Ecto neural progenitor cell (in vitro differentiated cells): ENCODE results near the gene ANKS3.
"Not testable (repeated sequence)": the region's sequence is repeated elsewhere in the genome, so short reads cannot be mapped to it uniquely, and the experiment has no call there.

ENCODE experiments used
- DNase-seq: peaks from one replicate; pipeline ENCODE4 v3.0.0-alpha.2; 2018; ENCODE audit warnings: low spot score

Gene ANKS3

DNA sequence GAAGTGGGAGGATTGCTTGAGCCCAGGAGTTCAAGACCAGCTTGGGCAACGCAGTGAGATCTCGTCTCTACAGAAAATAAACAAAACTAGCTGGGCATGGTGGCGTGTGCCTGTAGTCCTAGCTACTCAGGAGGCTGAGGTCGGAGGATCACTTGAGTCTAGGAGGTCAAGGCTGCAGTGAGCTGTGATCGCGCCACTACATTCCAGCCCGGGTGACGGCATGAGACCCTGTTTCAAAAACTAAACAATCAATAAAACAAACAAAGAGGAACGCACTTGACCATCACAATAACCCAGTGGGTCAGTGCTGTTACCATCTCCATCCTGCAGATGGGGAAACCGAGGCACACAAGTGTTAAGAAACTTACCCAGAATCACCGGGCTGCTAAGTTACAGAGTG, 19.2 kb upstream of the ANKS3 start:
- no peak for DNase-seq

DNA sequence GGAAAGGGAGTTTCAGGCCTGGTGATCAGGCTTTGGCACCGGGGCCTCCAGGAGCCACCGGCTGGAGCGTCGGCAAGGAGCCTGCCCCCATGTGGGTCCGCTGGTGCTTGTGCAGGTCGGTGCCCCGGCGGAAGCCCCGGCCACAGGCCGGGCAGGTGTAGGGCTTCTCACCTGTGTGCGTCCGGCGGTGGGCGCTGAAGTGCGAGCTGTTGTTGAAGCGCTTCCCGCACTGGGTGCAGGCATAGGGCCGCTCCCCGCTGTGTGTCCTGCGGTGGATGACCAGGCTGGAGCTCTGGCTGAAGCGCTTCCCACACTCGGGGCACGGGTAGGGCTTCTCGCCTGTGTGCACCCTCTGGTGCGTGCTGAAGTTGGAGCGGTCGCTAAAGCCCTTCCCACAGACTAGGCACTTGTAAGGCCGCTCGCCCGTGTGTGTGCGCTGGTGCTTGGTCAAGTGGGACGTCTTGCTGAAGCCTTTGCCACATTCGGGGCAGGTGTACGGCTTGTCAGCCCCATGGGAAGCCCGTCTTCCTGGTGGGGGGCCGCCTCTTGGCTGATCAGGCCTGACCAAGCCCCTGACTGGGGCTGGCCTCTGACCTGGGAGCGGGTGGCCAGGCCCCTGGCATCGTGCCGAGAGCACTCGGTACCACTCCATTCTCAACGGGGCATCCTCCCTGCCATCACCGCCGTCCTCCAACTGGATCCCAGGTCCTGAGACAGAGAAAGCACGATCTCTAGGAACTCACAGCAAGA, 18.5 kb upstream of the ANKS3 start:
- DNase-seq = no peak

DNA sequence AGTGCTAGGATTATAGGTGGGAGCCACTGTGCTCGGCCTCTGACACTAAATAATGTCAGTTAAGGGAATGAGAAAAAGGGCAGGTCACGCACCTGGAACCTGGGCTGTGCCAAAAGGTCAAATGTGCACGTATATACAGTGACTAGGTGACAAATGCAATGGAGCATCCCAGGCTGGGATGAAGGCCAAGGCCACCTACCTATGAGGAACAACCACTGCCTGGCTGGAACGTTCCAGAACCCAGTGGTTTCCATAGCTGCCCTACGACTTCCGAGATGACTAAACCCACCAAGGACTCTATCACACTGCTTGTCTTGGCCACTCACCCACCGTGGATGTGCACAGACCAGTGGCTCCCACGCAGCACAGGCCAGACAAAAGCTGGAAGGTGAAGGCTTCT, 16.8 kb upstream of the ANKS3 start:
- no peak for DNase-seq

DNA sequence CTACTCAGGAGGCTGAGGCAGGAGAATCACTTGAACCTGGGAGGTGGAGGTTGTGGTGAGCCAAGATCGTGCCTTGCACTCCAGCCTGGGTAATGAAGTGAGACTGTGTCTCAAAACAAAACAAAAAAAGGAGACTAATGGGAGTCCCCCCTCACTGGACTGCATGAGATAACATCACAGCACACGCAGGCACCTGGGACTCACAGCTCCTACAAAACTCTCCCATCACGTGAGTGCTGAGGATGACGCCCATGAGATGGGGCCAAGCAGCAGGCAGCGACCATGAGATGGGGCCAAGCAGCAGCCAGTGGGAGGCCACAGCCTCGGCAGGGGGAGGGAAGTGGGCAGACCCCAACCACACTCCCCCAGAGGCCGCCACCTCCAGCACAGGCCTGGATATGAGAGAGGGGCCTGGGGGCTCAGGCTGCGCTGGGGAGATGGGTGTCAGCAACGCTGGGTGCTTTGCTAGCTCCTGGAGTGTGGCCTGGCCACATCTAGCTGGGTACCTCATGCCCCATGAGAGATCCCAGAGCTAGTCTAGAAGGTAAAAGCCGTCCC, 15.7 kb upstream of the ANKS3 start:
- no peak for DNase-seq

DNA sequence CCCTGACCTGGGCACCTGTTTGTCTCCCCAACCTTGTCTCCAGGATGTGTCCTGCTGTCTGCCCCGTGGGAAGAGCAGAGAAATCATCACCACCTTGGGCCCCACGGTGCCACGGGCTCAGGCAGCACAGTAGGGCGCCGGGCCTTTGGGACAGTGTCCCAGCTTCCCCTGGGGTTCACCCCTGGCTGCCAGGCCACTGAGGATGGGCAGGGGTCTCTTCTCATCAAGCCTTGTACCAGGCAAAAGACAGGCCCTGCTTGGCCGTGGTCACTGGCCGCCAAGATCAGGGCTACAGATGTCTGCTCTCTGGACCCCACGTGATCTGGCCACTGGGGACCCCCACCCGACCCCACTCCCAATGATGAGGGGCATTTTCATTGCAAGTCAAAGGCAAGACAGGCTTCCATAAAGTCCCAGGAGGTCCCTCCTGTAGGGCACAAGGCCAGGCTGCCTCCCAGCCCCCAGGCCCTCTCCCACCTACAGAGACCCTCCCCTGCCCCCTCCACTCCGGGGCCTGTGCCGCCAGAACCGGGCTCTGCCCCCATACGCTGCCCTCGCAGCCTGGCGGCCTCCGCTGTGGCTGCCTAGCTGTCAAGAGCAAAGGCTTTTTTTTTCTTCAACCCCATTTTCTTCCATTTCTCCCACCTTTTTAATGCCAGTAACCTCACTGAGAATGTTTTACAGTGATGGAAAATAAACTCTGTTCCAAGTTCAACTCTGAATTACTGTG, 14.8 kb upstream of the ANKS3 start:
- no peak for DNase-seq

DNA sequence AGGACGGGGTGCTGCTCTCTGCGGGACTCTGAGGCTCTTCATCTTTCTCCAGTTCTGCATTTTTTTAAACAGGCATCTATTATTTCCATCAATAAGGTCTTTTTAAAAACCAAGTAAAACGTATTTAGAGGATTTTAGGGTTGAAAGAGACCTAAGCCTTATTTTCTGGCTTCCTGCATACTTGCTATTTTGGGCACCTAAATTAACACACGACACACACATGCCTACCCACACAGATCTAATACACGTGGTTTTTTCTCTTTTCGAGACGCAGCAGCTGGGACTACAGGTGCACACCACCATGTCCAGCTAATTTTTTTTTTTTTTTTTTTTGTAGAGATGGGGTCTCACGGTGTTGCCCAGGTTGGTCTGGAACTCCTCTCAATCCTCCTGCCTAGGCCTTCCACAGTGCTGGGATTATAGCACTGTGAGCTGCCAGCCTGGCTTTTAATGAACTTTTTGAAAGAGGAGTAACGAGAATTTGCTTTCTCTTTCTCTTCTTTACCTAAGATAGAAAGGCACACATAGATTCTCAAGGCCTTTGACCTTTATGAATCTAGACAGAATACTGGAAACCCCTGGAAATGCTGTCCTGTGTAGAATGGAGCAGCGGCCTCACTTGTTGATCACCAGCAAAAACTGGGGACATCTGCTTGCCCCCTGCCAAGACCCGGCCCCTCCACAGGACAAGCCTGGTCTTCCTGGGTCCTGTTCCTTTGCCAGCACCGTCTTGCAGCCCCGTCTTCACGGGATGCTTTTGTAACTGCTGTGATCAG, 14.0 kb upstream of the ANKS3 start:
- DNase-seq = no peak

DNA sequence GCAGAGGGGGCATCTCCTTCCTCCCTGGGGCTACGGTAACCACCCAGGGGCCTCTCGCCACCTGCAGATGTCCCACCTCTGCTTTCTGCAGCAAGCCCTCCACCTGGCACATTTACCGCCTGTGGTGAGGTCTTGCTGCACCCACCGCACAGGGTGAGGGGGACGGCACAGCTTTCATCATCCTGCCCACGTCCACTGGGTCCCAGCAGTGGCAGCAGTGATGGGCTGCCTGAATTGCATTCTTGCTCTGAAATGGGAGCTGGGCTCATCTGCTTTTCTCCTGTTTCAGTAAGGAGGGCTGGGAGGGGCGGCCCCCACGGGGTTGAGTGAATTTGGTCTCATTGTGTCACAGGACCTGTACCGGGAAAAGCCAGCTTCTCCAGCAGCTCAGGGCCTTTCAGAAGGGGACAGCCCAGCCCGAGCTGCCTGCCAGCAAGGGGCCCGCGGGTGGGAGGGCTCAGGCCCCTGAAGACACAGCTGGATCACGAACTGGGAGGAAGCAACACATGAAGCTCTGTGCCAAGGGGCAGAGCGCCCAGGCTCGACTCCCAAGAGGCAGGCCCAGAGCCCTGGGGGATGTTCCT, 13.0 kb upstream of the ANKS3 start:
- no peak for DNase-seq

DNA sequence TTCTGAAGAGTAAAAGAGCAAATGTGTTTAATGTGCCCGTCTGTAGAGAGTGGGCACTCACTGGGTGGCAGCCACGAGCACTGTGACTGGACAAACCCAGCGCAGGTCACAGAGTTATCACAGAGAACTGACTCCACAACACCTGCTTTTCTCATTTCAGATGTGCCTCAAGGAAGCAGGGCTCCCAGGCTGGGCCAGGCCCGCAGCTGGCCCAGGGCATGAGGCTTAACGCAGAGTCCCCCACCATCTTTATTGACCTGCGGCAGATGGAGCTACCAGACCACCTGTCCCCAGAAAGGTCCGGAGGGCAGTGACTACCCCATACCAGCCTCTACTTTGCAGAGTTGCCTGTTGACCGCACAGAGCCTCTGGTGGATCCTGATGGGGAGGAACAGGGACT, 12.1 kb upstream of the ANKS3 start:
- DNase-seq = no peak

DNA sequence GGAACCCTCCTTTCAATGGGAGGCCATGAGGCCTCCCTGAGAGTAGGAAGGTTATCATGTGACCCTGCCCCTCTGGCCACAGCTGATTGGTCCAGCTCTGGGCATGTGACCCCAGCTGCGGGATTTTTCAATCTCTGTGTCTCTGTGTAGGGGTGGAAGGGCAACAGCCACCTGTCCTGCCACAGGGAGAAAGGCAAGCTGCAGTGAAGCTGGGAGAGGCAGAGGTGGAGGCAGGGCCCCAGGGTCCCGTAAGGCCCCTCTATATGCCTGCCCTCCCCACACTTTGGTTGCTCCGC, 11.2 kb upstream of the ANKS3 start:
- DNase-seq = no peak

DNA sequence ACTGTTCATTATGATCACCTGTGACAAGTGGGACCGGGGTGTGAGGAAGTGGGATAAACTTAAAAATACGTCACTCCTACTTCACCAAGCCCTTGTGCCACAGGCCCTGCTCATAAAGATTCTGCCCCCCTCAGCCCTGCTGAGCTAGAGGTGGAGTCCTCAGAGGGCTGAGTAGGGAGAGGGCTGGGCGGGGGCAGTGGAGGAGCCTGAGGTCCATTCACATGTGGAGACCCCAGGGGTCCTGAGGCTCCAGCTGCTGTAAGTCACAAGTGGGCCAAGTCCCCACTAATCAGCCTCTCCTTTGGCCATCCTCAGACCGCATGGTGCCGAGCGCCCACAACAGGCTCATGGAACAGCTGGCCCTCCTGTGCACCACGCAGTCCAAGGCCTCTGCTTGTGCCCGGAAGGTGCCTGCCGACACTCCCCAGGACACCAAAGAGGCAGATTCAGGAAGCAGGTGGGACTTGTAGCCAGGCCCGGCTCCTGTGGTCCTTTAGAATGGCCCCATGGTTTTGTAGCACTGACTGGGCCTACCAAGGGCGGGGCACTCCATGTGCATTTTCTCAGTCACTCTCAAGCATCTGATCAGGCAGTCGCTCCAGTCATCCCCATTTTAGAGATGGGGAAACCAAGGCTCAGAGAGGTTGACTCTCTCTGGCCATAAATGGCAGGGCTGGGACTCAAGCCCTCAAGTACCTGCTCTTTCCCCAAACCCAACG, 10.6 kb upstream of the ANKS3 start:
- DNase-seq = no peak

DNA sequence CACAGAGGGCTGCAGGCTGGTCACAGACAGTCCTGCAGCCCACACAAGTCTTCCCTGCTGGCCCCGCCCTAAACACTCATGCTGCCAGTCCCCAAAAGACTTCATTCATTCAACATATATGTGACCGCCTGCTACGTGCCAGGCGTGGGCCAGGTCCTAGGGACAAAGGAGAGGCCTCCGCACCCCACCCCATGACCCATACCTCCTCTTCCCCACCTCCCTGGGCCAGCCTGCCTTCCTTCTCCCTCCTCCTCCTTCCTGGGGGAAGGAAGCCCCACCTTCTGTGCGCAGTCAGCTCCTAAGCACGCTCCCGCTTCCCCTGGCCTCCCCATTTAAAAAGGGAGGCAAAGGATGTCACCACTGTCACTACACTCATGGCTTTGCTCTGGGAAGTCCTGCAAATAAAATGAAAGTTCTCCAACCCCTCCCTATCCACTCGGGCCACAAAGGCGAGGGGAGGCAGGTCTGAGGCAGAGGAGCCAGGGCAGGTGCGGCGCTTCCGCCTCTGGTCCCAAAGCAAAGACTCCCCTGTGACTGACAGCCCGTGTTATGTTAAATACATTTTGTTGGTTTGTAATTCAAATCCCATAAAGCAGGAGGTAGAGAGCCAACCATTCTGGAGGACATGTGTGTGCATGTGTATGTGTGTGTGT, 9.3 kb upstream of the ANKS3 start:
- DNase-seq = no peak

DNA sequence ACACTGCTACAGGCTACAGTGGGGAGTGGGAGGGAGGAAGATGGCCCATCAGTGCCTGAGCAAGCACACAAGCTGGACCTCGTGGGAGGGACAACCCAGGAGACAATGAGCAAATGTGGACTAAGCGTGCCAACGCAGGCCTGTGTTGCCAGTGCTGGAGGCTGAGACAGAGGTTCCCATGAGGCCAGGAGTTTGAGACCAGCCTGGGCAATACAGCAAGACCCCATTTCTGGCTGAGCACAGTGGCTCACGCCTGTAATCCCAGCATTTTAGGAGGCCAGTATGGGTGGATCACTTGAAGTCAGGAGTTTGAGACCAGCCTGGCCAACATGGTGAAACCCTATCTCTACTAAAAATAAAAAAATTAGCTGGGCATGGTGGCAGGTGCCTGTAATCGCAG, 4.3 kb upstream of the ANKS3 start:
- not testable (repeated sequence) for DNase-seq

DNA sequence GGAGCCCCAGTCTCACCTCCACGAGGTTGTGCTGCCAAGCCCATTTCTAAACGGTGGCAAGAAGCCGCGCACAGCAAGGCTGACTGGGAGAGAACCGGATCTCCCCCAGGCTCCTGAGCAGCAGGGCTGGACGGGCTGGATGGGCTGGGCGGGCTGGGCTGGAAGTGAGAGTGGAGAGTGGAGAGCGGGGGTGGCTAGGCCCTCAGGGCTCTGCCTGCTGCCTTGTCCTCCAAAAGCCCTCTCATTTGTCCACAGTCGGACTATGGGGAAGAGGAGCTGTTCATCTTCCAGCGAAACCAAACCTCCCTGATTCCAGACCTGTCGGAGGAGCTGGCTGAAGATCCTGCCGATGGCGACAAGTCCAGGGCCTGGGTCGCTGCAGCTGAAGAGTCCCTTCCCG, 3.5 kb upstream of the ANKS3 start:
- DNase-seq = no peak

DNA sequence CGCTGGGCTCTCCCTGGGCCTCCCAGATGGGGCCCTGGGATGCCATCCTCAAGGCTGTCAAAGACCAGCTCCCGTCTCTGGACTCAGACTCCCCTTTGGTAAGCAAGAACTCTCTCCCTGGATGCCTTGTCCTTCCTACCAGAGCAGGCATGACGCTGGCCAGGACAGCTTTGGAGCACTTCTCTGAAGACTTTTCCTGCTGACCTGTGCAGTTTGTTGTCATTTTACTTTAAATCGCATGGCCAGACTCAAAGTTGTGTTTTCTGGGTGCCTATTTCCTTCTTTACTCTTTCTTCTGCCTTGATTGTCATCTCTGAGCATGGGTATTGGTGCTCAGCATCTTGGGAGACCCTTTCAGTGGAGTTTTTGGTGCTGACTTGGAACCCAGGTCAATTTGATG, 2.5 kb upstream of the ANKS3 start:
- no peak for DNase-seq

DNA sequence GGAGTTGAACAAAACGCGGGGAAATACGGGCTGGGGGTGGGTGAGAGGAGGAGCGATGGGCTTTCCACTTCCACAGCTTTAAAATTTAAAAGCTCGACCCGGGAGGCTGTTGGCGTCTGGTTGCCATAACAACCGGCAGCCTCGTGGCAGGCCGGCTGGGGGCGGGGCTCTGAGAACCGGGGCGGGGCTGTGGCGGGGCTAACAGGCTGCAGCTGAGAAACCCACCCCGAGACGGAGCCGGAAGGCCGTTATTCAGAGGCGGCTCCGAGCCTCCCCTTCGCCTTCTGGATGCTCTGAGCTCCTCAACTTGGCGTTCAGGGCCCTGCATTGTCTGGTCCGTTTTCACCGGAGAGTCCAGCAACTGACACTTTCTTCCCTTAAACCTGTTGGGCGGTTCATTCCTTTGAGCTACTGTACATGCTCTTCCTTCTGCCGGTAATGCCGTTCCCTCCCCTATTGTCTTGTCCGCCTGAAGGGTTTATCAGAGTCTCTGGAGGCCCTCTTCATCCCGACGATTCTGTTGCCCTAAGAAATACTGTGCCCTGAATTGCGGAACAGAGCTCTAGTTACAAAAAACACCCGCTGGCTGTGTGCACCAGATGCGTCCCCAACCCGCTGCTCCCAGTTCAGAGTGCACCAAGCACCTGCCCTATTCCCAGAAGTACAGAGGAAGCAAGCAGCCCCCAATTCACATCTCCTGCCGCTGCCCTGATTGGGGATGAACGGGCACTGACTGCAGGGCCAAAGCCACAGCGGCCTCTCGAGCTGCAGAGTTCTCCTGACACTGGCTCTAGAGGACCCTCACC, 862 bp upstream of the ANKS3 start:
- DNase-seq = peak; percentile 93

DNA sequence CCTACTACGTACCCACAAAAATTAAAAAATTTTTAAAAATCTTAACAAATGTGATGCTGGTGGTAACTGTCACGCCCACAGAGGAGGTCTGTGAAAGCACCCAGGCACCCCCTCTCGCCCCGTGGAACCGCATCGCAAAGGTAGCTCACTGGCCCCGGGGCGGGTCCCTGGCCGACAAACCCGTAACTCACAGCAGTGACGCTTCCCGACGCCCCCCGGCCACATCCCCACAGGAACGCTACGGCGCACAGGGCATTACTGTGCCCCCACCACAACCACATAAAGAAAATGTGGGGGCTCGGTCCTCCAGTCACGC, 366 bp downstream of the ANKS3 start:
- no peak for DNase-seq

DNA sequence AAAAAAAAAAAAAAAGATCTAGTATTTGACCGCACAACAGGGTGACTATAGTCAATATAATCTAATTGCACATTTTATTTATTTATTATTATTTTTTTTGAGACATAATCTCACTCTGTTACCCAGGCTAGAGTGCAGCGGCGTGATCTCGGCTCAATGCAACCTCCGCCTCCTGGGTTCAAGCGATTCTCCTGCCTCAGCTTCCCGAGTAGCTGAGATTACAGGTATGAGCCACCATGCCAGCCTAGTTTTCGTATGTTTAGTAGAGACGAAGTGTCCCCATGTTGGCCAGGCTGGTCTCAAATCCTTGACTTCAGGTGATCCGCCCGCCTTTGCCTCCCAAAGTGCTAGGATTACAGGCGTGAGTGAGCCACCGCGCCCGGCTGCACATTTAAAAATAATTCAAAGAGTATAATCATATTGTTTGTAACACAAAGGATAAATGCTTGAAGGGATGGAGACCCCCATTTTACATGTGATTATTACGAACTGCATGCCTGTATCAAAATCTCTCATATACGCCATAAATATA, 794 bp downstream of the ANKS3 start:
- DNase-seq = no peak

DNA sequence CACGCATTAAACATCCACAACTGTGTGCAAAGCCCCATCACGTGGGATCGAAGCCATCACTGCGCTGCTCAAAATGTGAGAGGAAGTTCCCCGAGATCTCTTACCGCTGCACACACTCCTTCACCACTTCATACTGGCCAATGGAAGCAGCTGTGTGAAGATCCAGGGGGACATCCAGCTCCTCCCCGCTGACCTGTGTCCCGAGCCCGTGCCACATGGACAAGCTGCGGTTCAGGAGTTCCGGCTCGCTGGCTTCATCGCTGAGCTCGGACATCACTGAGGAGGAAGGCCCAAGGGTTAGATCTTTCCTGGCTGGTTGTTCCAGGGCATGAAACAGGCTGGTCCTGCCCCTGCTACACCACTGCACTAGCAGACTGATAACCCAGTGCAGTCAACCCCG, 4.2 kb downstream of the ANKS3 start:
- no peak for DNase-seq

DNA sequence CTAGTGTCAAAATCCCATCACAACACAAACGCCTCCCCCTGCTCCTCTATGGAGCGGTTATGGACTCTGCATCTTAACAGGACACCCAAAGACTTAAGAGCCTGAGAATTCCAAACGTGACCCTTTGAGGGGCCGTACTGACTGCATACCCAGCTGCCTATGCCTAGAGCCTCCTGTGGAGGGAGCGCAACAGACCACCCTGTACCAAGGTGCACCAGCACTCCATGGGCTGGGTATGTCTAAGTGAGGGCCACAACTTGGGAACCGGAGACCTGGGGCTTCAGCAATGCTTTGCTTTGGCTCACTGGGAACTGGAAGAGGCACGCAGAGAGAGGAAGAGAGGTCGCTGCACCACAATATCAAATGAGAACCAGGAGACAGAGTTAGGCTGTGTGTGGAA, 5.4 kb downstream of the ANKS3 start:
- DNase-seq = no peak

DNA sequence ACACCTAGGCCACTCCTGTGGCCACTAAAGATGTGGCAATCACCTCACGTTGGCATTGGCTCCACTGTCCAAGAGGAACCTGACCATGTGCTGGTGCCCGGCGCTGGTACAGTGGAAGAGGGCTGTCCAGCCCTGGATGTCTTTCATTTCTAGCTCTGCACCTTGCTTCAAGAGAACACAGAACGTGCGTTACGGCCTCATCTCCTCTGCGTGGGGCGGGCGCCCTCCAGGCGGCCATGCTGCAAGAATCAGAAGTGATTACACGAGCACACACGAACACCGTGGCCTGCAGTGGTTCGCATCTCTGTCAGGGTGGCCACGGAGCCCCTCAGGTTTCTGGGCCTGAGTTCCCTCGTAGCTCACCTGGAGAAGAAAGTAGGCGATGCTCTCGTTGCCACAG, 7.5 kb downstream of the ANKS3 start:
- no peak for DNase-seq
